K562 (cell line): ENCODE results near the gene RNF13. TPM values are rescaled to one million over a fixed set of nuclear protein-coding genes. Genes with fewer than 3 reads are reported as not detected.

ENCODE experiments used
- C11orf30 ChIP-seq: fragments of 450-650 bp; IDR thresholded peaks from 2 replicates; pipeline ENCODE4 v1.6.1; 2016; ENCODE audit warnings: low read depth, mild to moderate bottlenecking
- CBX2 ChIP-seq: fragments of 200-600 bp; sonication (generic); IDR thresholded peaks from one replicate; pipeline ENCODE4 v1.6.1; 2012; ENCODE audit warnings: mild to moderate bottlenecking, low read length, inconsistent platforms; ENCODE audit not compliant: insufficient read depth, poor library complexity, severe bottlenecking
- CREM ChIP-seq: IDR thresholded peaks from 2 replicates; pipeline ENCODE4 v1.6.1; 2014; ENCODE audit warnings: antibody characterized with exemption, low read depth
- EZH2 ChIP-seq: IDR thresholded peaks from 2 replicates; pipeline ENCODE4 v1.6.1; 2012; ENCODE audit warnings: low read depth, mild to moderate bottlenecking, inconsistent platforms, low read length, borderline replicate concordance
- FOXM1 ChIP-seq, 2 experiments: fragments of 450-650 bp in 1 of 2; sonication (generic) in 1 of 2; formaldehyde crosslinking in 1 of 2; IDR thresholded peaks; 2 replicates each; pipeline versions ENCODE4 v1.6.1 to v1.9.0; 2017 to 2022; ENCODE audit warnings: low read depth in 2 of 2, mild to moderate bottlenecking in 2 of 2, missing genetic modification reagents in 1 of 2, moderate library complexity in 1 of 2
- GATAD2B ChIP-seq: fragments of 450-650 bp; IDR thresholded peaks from 2 replicates; pipeline ENCODE4 v1.6.1; 2017; ENCODE audit warnings: mild to moderate bottlenecking, borderline replicate concordance
- HMG20B ChIP-seq: fragments of 250-450 bp; sonication (Bioruptor Pico); IDR thresholded peaks from 2 replicates; pipeline ENCODE4 v1.5.0; 2021; ENCODE audit warnings: mild to moderate bottlenecking
- LARP7 ChIP-seq: fragments of 450-650 bp; IDR thresholded peaks from 2 replicates; pipeline ENCODE4 v1.6.1; 2016
- MECOM ChIP-seq: fragments of 250-450 bp; sonication (Bioruptor Pico); IDR thresholded peaks from 2 replicates; pipeline ENCODE4 v1.8.0; 2022; ENCODE audit warnings: inconsistent platforms
- RBM34 ChIP-seq: fragments of 200-400 bp; formaldehyde crosslinking; IDR thresholded peaks from 2 replicates; pipeline ENCODE4 v1.6.1; 2018; ENCODE audit warnings: low read length, borderline replicate concordance; ENCODE audit not compliant: insufficient read depth
- ZFP30 ChIP-seq: fragments of 250-450 bp; sonication (Bioruptor Pico); IDR thresholded peaks from 2 replicates; pipeline ENCODE4 v1.8.0; 2022; ENCODE audit warnings: moderate library complexity, mild to moderate bottlenecking, inconsistent platforms, borderline replicate concordance
- ZNF274 ChIP-seq: IDR thresholded peaks from 2 replicates; pipeline ENCODE4 v1.6.1; 2011; ENCODE audit warnings: low read depth, mild to moderate bottlenecking, low read length, moderate library complexity, borderline replicate concordance
- ZNF316 ChIP-seq: fragments of 450-650 bp; IDR thresholded peaks from 2 replicates; pipeline ENCODE4 v1.6.1; 2016
- ZSCAN32 ChIP-seq: fragments of 450-650 bp; formaldehyde crosslinking; IDR thresholded peaks from 2 replicates; pipeline ENCODE4 v1.4.0; 2020; ENCODE audit warnings: mild to moderate bottlenecking, moderate library complexity
- polyA plus RNA-seq, 8 experiments: library from polyadenylated mRNA; depleted of rRNA in 4 of 8; stranded (reverse) in 5 of 8; unstranded in 3 of 8; fragments of >200 nt; fragmentation: Nextera tagmentation in 2 of 8; fragmentation: Illumina TruSeq in 1 of 8; extraction: Ambion mirVana in 2 of 8; extraction: Trizol in 1 of 8; gene quantifications; 2 replicates each; pipeline versions ENCODE4 v1.2.1 to v1.2.3, GENCODE V29; 2011 to 2014; ENCODE audit warnings: inconsistent platforms in 1 of 8, missing spikeins in 1 of 8
- total RNA-seq, 7 experiments: library from RNA; depleted of rRNA in 6 of 7; stranded (reverse); fragments of >200 nt in 6 of 7; fragmentation: Illumina TruSeq in 2 of 7; extraction: Trizol in 2 of 7; gene quantifications; 2 replicates each; pipeline versions ENCODE4 v1.2.1 to v1.2.3, GENCODE V29; 2011 to 2021; ENCODE audit warnings: low replicate concordance in 1 of 7
- TF ChIP-seq, protein P1 (sequence below), 2 experiments: fragments of 150-350 bp in 1 of 2; IDR thresholded peaks; 2 replicates each; pipeline ENCODE4 v1.6.1; 2012 to 2016; ENCODE audit warnings: low read depth in 2 of 2, low read length in 2 of 2, mild to moderate bottlenecking in 1 of 2, moderate library complexity in 1 of 2
- TF ChIP-seq, protein P2 (sequence below): sonication (generic); formaldehyde crosslinking; IDR thresholded peaks from 2 replicates; pipeline ENCODE4 v1.8.0; 2022; ENCODE audit warnings: mild to moderate bottlenecking, missing genetic modification reagents
- TF ChIP-seq, protein P3 (sequence below): fragments of 200-800 bp; sonication (Bioruptor generic); IDR thresholded peaks from 2 replicates; pipeline ENCODE4 v1.6.1; 2017; ENCODE audit warnings: missing genetic modification characterization, missing compliant biosample characterization

The RNF13 gene
- total and polyA plus RNA-seq, 9 of the 15 experiments (the other 6 are each of a cell fraction or from before 2014, with no cell fraction given), result 12.7 to 35.8 (median 18.9) TPM

DNA sequence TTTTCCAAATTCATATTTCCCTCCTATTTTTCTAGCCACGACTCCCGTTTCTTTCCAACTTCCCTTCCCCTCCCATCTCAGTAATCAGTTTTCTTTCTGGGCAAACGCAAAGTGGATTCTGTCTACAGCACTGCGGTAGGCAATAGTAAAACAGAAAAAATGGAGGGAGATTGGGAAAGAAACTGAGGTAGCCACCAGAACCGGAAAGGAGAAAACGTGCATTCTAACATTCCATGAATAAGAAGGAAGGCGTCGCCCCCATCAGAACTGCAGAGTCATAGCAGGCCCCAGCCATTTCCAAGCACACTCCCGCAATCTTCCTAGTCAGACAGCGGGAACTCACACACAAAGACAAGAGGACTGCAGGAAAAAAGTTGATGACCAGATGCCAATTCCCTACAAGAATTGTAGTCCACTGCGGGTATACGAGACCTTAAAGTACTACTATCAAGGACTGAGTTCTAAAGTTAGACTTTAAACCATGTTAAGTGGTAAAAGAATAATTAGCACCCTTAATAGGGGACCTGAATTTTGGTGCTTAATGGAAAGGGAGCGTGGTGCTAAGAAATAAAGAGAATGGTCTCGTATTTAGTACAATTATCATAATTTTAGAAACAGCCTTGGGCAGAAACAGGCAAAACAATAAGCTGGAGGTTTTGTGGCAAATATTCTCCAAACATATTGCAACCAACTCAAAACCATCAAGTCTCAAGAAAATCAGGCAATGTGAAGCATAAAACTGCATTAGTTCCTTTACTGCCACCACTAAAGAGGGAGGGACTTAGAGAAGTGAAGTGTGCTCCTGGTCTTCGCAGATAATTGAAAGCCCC, 156.3 kb downstream of the RNF13 start (continued):
- TF ChIP-seq, protein P1, sequence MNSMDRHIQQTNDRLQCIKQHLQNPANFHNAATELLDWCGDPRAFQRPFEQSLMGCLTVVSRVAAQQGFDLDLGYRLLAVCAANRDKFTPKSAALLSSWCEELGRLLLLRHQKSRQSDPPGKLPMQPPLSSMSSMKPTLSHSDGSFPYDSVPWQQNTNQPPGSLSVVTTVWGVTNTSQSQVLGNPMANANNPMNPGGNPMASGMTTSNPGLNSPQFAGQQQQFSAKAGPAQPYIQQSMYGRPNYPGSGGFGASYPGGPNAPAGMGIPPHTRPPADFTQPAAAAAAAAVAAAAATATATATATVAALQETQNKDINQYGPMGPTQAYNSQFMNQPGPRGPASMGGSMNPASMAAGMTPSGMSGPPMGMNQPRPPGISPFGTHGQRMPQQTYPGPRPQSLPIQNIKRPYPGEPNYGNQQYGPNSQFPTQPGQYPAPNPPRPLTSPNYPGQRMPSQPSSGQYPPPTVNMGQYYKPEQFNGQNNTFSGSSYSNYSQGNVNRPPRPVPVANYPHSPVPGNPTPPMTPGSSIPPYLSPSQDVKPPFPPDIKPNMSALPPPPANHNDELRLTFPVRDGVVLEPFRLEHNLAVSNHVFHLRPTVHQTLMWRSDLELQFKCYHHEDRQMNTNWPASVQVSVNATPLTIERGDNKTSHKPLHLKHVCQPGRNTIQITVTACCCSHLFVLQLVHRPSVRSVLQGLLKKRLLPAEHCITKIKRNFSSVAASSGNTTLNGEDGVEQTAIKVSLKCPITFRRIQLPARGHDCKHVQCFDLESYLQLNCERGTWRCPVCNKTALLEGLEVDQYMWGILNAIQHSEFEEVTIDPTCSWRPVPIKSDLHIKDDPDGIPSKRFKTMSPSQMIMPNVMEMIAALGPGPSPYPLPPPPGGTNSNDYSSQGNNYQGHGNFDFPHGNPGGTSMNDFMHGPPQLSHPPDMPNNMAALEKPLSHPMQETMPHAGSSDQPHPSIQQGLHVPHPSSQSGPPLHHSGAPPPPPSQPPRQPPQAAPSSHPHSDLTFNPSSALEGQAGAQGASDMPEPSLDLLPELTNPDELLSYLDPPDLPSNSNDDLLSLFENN (IDR thresholded peaks at IDR 0.05; ENCODE audit: low read depth in 2 of 2, low read length in 2 of 2), result no peak
- TF ChIP-seq CREM (no peak), FOXM1 (IDR thresholded peaks at IDR 0.05; ENCODE audit: low read depth) (no peak), FOXM1 (CRISPR knock-in tag; IDR thresholded peaks at IDR 0.05; ENCODE audit: low read depth) (no peak), MECOM (CRISPR knock-in tag) (no peak), ZNF274 (no peak), EZH2 (no peak), RBM34 (no peak), ZSCAN32 (CRISPR knock-in tag) (no peak), ZNF316 (peak; percentile 35; the same call in 1 of the 2 replicates), GATAD2B (no peak), CBX2 (no peak), C11orf30 (0 out of 2 replicates have a peak, but pooled peaks have one; percentile 37), HMG20B (CRISPR knock-in tag) (no peak), LARP7 (no peak), ZFP30 (CRISPR knock-in tag) (no peak)
- TF ChIP-seq, protein P2, sequence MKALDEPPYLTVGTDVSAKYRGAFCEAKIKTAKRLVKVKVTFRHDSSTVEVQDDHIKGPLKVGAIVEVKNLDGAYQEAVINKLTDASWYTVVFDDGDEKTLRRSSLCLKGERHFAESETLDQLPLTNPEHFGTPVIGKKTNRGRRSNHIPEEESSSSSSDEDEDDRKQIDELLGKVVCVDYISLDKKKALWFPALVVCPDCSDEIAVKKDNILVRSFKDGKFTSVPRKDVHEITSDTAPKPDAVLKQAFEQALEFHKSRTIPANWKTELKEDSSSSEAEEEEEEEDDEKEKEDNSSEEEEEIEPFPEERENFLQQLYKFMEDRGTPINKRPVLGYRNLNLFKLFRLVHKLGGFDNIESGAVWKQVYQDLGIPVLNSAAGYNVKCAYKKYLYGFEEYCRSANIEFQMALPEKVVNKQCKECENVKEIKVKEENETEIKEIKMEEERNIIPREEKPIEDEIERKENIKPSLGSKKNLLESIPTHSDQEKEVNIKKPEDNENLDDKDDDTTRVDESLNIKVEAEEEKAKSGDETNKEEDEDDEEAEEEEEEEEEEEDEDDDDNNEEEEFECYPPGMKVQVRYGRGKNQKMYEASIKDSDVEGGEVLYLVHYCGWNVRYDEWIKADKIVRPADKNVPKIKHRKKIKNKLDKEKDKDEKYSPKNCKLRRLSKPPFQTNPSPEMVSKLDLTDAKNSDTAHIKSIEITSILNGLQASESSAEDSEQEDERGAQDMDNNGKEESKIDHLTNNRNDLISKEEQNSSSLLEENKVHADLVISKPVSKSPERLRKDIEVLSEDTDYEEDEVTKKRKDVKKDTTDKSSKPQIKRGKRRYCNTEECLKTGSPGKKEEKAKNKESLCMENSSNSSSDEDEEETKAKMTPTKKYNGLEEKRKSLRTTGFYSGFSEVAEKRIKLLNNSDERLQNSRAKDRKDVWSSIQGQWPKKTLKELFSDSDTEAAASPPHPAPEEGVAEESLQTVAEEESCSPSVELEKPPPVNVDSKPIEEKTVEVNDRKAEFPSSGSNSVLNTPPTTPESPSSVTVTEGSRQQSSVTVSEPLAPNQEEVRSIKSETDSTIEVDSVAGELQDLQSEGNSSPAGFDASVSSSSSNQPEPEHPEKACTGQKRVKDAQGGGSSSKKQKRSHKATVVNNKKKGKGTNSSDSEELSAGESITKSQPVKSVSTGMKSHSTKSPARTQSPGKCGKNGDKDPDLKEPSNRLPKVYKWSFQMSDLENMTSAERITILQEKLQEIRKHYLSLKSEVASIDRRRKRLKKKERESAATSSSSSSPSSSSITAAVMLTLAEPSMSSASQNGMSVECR, result no peak
- TF ChIP-seq, protein P3, sequence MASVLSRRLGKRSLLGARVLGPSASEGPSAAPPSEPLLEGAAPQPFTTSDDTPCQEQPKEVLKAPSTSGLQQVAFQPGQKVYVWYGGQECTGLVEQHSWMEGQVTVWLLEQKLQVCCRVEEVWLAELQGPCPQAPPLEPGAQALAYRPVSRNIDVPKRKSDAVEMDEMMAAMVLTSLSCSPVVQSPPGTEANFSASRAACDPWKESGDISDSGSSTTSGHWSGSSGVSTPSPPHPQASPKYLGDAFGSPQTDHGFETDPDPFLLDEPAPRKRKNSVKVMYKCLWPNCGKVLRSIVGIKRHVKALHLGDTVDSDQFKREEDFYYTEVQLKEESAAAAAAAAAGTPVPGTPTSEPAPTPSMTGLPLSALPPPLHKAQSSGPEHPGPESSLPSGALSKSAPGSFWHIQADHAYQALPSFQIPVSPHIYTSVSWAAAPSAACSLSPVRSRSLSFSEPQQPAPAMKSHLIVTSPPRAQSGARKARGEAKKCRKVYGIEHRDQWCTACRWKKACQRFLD, result no peak
